Stimulated activated naive B cell treated with anti-CD40 and anti-IgM and Interleukin-4, amounts not matched to agents 10 μg/mL and 1 μg/mL and 100 μg/mL, for 72 hours (primary cell): ENCODE data around the gene CHST1.

Source experiments
- ATAC-seq, 2 donors: fragments of 150-1000 bp; cut with Tn5 transposase; replicated peaks; 2 replicates each; pipeline ENCODE4 v1.10.0; 2021; ENCODE audit warnings: moderate library complexity in 1 of 2
- DNase-seq: peaks from one replicate; pipeline ENCODE4 v3.0.0; 2021
- H3K27ac Mint-ChIP-seq: one replicate; pipeline ENCODE4 v1.8.0; 2022; ENCODE audit warnings: mild to moderate bottlenecking, mixed read lengths
- H3K27me3 Mint-ChIP-seq, 2 donors: one replicate each; pipeline ENCODE4 v1.8.0; 2022; ENCODE audit warnings: mixed read lengths in 2 of 2
- H3K36me3 Mint-ChIP-seq, 2 donors: one replicate each; pipeline ENCODE4 v1.8.0; 2022; ENCODE audit warnings: mixed read lengths in 2 of 2, mild to moderate bottlenecking in 1 of 2
- H3K4me1 Mint-ChIP-seq, 2 donors: one replicate each; pipeline ENCODE4 v1.8.0; 2022; ENCODE audit warnings: mixed read lengths in 2 of 2, mild to moderate bottlenecking in 1 of 2
- H3K4me3 Mint-ChIP-seq, 2 donors: one replicate each; pipeline ENCODE4 v1.8.0; 2022; ENCODE audit warnings: mild to moderate bottlenecking in 2 of 2, mixed read lengths in 2 of 2, moderate library complexity in 1 of 2
- H3K9me3 Mint-ChIP-seq, 2 donors: one replicate each; pipeline ENCODE4 v1.8.0; 2022; ENCODE audit warnings: mixed read lengths in 2 of 2, mild to moderate bottlenecking in 1 of 2

CHST1 gene

GRCh38 chr11:45683271-45684058 is 18.0 kb upstream of the CHST1 start:
- no peak overlapping the region for H3K4me3 Mint-ChIP-seq
- no peaks in the 10 kb centered on the region for H3K36me3 Mint-ChIP-seq
- no peaks in the 10 kb centered on the region for H3K9me3 Mint-ChIP-seq
- H3K27me3 Mint-ChIP-seq: peaks cover 22 to 23% of the 10 kb centered on the region in 2 donors
- H3K27ac Mint-ChIP-seq: no peak overlapping the region
- no peaks in the 10 kb centered on the region for H3K4me1 Mint-ChIP-seq
- DNase-seq (no peak), ATAC-seq (peak; percentile 23 to 25)

- Mint-ChIP-seq H3K9me3 (no peaks in the 10 kb centered on the region), H3K36me3 (no peaks in the 10 kb centered on the region)
Measured at GRCh38 chr11:45679806-45680205, 14.4 kb upstream of the CHST1 start.

GRCh38 chr11:45678976-45679375 is 13.6 kb upstream of the CHST1 start:
- H3K9me3 Mint-ChIP-seq: no peaks in the 10 kb centered on the region
- no peak overlapping the region for H3K4me3 Mint-ChIP-seq
- H3K27ac Mint-ChIP-seq: no peak overlapping the region
- H3K36me3 Mint-ChIP-seq: no peaks in the 10 kb centered on the region
- no peak for DNase-seq
- peaks cover 12 to 15% of the 10 kb centered on the region in 2 donors for H3K4me1 Mint-ChIP-seq
- ATAC-seq: no peak
- H3K27me3 Mint-ChIP-seq: peaks cover 11 to 14% of the 10 kb centered on the region in 2 donors

More at GRCh38 chr11:45679806-45680205, 14.4 kb upstream of the CHST1 start:
- Mint-ChIP-seq H3K27ac (no peak overlapping the region), H3K4me3 (no peak overlapping the region), H3K4me1 (peaks cover 12 to 15% of the 10 kb centered on the region in 2 donors), H3K27me3 (peaks cover 19% of the 10 kb centered on the region in 2 donors)
- ATAC-seq (no peak), DNase-seq (no peak)

GRCh38 chr11:45677770-45678512 is 12.5 kb upstream of the CHST1 start:
- no peaks in the 10 kb centered on the region for H3K36me3 Mint-ChIP-seq
- no peak for DNase-seq
- no peak for ATAC-seq
- no peak overlapping the region for H3K4me3 Mint-ChIP-seq
- H3K9me3 Mint-ChIP-seq: no peaks in the 10 kb centered on the region
- peaks cover 10 to 11% of the 10 kb centered on the region in 2 donors for H3K27me3 Mint-ChIP-seq
- H3K27ac Mint-ChIP-seq: no peak overlapping the region
- peaks cover 13 to 15% of the 10 kb centered on the region in 2 donors for H3K4me1 Mint-ChIP-seq

DNA sequence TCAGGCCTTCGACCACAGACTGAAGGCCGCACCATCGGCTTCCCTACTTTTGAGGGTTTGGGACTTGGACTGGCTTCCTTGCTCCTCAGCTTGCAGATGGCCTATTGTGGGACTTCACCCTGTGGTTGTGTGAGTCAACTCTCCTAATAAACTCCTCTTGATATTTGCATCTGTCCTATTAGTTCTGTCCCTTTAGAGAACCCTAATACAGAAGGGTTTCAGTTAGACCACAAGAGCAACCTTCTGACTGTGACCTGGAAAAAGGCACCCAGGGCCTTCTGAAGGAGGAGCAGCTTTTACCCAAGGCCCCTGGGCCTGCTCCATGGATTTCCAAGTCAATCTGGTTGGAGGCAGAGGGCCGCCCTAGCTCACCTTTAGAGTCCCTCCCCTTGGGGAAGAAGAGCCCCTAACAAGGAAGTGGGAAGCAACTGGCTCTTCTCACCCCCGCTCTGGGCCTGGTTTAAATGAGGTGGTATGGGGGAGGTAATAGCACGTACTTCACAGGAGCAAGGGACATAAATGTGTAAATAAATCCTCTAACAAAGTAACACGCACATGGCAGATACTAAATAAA is 11.2 kb upstream of the CHST1 start:
- Mint-ChIP-seq H3K27ac (no peak overlapping the region), H3K9me3 (no peaks in the 10 kb centered on the region), H3K4me1 (peaks cover 13 to 15% of the 10 kb centered on the region in 2 donors), H3K27me3 (peaks cover 10 to 19% of the 10 kb centered on the region in 2 donors), H3K36me3 (no peaks in the 10 kb centered on the region), H3K4me3 (no peak overlapping the region)
- DNase-seq (no peak), ATAC-seq (peak; percentile 84 to 90)

- H3K4me3 Mint-ChIP-seq: no peak overlapping the region
- H3K27ac Mint-ChIP-seq: no peak overlapping the region
- H3K9me3 Mint-ChIP-seq: no peaks in the 10 kb centered on the region
- H3K36me3 Mint-ChIP-seq: no peaks in the 10 kb centered on the region
- H3K4me1 Mint-ChIP-seq: peaks cover 13 to 15% of the 10 kb centered on the region in 2 donors
- H3K27me3 Mint-ChIP-seq: peaks cover 12 to 19% of the 10 kb centered on the region in 2 donors
- DNase-seq (no peak), ATAC-seq (no peak)
Measured at GRCh38 chr11:45675646-45676045, 10.2 kb upstream of the CHST1 start.

DNA sequence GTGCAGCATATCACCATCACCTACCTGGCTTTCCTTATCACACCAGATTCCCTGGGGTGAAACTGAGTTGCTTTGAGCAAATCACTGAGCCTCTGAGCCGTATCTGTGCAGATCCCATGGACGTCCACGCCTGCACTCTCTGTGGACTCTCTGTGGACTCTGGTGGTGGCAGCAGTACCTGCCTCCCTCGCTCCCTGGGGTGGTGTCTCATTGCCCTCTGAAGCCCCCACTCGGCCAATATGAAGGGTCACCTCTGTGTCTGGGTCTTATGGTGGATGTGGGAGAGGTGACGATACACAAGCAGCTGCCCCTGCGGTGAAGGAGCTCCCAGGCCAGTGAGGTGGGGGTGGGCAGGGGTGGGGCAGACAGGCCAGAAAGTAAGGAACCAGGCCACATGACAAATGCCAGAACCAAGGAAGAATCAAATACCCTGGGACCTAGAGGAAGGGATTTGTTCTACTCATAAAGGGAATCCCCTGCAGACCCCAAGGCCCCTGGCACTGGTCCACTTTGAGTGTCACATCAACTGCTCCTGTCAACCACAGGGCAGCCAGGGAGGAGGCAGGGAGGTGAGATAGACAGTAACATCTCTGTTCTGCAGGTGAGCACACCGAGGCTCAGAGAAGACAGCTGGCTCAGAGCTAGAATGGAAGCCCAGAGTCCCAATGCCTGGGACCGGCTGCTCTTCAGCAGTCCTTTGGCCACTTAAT is 9.2 kb upstream of the CHST1 start:
- ATAC-seq: no peak
- H3K9me3 Mint-ChIP-seq: no peaks in the 10 kb centered on the region
- H3K27ac Mint-ChIP-seq: no peak overlapping the region
- H3K36me3 Mint-ChIP-seq: no peaks in the 10 kb centered on the region
- peaks cover 13 to 15% of the 10 kb centered on the region in 2 donors for H3K4me1 Mint-ChIP-seq
- DNase-seq: no peak
- H3K4me3 Mint-ChIP-seq: no peak overlapping the region
- H3K27me3 Mint-ChIP-seq: peaks cover 19 to 21% of the 10 kb centered on the region in 2 donors

- H3K27ac Mint-ChIP-seq: no peak overlapping the region
- no peak for DNase-seq
- no peaks in the 10 kb centered on the region for H3K9me3 Mint-ChIP-seq
- peaks cover 30 to 32% of the 10 kb centered on the region in 2 donors for H3K27me3 Mint-ChIP-seq
- no peaks in the 10 kb centered on the region for H3K36me3 Mint-ChIP-seq
- H3K4me1 Mint-ChIP-seq: peaks cover 13 to 15% of the 10 kb centered on the region in 2 donors
- ATAC-seq: no peak
- no peak overlapping the region for H3K4me3 Mint-ChIP-seq
Measured at GRCh38 chr11:45673441-45673840, 8.0 kb upstream of the CHST1 start.

DNA sequence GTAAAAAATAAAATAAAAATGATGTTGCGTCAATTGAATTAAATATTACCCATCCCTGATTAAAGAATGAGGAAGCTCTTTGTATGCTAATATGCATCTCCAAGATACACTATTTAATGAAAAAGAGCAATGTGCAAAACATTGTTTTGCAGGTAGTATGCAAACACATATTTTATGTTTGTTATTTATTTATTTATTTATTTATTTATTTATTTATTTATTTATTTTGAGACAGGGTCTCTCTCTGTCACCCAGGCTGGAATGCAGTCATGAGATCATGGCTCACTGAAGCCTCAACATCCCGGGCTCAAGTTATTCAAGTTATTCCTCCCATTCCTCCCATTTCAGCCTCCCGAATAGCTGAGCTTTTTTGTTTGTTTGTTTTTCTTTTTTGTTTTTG is 7.2 kb upstream of the CHST1 start:
- Mint-ChIP-seq H3K4me3 (no peak overlapping the region), H3K27ac (no peak overlapping the region), H3K9me3 (no peaks in the 10 kb centered on the region), H3K4me1 (peaks cover 13 to 15% of the 10 kb centered on the region in 2 donors), H3K27me3 (peaks cover 36 to 41% of the 10 kb centered on the region in 2 donors), H3K36me3 (no peaks in the 10 kb centered on the region)
- no peak for ATAC-seq
- no peak for DNase-seq

DNA sequence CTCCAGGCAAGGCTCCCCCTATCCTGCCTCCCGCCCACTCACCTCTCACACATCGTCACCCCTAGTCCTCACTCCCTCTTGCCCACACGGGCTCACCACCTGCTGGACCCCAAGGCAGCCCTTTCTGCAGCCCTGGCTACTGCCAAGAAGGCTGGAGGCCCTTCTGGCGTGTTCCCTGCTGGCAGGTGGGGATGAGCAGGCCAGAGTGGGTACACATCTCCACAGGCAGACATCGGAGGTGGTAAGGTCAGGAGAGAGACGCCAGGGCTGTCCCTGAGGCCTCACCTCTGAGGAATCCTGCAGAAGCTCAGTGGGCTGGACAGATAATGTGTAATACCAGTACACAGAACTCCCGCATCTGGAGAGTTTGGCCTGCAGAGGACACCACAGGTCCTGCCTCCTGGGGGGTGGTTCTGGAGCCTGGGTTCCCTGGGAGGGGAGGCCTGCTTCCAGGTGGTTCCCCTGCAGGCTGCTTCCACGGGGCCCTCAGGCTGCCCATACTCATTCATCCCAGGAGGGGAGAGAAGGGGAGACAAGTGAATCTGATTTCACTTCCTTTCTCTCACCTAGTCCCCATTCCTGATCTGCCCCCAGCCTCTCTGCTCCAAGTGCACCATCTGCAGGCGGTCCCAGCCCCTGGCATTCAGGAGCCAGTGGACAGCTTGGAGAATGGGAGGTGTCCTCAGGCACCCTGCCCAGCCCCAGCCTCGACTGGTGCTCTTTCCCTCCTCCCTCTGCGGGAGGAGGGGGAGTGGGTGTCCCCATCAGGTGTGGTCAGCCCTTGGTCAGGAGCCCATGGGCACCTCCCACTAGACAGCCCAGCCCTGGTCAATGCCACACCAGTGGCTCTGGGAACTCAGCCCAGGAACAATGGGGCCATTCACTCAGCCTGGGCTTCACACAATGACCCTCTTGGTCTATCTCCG is 6.1 kb upstream of the CHST1 start:
- peaks cover 43 to 49% of the 10 kb centered on the region in 2 donors for H3K27me3 Mint-ChIP-seq
- H3K4me1 Mint-ChIP-seq: peaks cover 9 to 11% of the 10 kb centered on the region in 2 donors
- no peaks in the 10 kb centered on the region for H3K36me3 Mint-ChIP-seq
- ATAC-seq (no peak), DNase-seq (no peak)
- H3K27ac Mint-ChIP-seq: no peak overlapping the region
- H3K4me3 Mint-ChIP-seq: no peak overlapping the region
- no peaks in the 10 kb centered on the region for H3K9me3 Mint-ChIP-seq

DNA sequence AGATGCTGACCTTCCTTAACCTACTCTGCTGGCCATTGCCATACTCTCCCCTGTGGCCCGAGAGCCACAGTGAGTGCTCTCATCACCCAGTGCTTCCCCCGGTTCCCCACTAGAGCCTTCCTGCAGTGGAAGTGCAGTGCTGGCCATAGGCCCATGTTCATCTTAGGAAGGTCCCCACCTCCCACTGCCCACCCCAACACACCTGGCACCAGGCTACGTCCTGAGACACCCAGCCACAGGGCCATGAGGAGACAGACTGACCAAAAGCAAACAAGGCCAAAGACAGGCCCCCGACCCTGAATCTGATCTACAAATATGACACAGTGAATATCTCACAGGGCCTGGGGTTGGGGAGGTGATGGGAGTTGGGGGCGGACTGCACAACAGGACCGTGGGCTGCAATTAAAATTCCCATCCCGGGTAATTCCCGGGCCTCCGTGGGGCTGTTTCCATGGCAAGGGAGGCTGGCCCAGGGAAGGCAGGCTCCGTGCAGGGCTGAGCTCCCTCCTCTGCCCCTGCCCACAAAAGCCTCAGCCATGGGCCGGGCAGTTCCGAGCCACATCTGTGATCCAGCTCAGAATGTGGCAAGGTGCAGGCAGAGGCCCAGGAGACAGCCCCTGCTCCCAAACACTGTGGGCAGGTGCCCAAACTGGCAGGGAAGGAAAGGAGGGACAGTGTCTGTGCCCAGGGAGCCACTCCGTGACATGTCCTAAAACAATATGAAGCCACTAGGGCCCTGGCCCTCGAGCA is 5.1 kb upstream of the CHST1 start:
- no peak overlapping the region for H3K27ac Mint-ChIP-seq
- H3K27me3 Mint-ChIP-seq: peaks cover 49 to 57% of the 10 kb centered on the region in 2 donors
- no peaks in the 10 kb centered on the region for H3K36me3 Mint-ChIP-seq
- ATAC-seq (no peak), DNase-seq (no peak)
- H3K4me1 Mint-ChIP-seq: peaks cover 5 to 10% of the 10 kb centered on the region in 2 donors
- H3K9me3 Mint-ChIP-seq: no peaks in the 10 kb centered on the region
- H3K4me3 Mint-ChIP-seq: no peak overlapping the region

DNA sequence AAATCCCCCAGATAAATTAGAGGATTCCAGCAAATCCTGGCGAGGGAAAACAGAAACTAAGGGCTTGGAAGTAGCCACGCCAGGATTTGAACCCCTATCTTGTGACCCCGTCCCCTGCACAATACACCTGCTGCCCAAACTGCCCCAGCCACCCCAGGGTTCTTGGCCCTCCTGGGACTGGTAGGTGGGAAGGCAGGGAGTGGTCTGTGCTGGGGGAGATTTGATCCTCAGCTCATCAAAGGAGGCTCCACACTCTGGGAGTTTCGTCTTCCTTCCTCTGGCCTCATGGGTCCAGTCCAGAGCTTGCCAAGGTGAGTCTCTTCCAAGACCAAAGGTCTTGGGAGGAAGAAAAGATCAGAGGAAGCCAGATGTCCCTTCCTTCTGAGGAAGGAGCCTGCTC is 4.5 kb upstream of the CHST1 start:
- Mint-ChIP-seq H3K4me3 (no peak overlapping the region), H3K4me1 (peaks cover 1 to 5% of the 10 kb centered on the region in 2 donors), H3K9me3 (no peaks in the 10 kb centered on the region), H3K36me3 (no peaks in the 10 kb centered on the region), H3K27ac (no peak overlapping the region), H3K27me3 (peaks cover 46 to 57% of the 10 kb centered on the region in 2 donors)
- DNase-seq (no peak), ATAC-seq (no peak)

DNA sequence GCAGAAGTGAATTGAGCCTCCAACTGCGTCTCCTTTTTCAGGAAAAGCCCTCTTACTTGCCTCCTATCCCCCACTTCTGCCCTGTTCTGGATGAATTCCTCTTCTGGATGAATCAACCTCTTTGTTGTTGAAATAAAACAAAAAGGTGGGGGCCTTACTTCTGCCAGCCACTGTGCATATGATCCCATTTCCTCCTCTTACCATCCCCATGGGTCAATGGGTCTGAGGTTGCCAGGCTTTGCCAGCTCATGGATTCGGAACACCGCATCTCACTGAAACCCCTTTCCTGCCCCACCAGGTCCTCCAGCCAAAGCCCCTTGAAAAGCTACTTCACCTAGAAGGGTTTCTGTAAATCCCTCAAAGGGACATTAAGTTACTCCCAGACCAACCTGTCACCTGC is 3.7 kb upstream of the CHST1 start:
- Mint-ChIP-seq H3K27me3 (peaks cover 46 to 62% of the 10 kb centered on the region in 2 donors), H3K4me3 (no peak overlapping the region)
- no peak for DNase-seq

More for the DNA sequence above, 3.7 kb upstream of the CHST1 start:
- no peaks in the 10 kb centered on the region for H3K36me3 Mint-ChIP-seq
- no peaks in the 10 kb centered on the region for H3K9me3 Mint-ChIP-seq
- no peak overlapping the region for H3K27ac Mint-ChIP-seq
- ATAC-seq: no peak
- H3K4me1 Mint-ChIP-seq: peaks cover 2 to 5% of the 10 kb centered on the region in 2 donors
